ENCODE measurements around the gene ACTR1B. TPM values are rescaled to one million over a fixed set of nuclear protein-coding genes. Genes with fewer than 3 reads are reported as not detected.
"Not testable (repeated sequence)": the region's sequence is repeated elsewhere in the genome, so short reads cannot be mapped to it uniquely, and the experiment has no call there.

ACTR1B gene
- total RNA-seq, 2 experiments from 2014 or later: 97.3 to 98.8 TPM

DNA sequence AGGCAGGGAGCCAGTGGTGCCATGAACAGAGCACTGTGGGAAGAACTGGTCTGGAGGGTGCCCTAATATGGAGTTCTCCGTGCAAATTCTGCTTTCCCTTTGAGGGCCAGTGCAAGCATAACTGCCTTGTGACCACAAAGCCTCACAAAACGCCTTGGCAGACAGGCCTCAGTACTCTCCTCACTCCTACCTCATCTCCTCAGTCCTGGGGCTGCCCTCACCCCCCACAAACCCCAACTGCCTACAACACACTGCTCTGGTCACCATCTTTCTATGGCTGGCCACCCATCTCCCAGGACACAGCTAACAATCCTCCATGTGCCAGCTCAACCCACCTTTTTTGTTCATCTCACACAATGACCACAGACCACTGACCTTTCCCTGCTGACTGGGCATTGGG lies 9.1 kb downstream of the ACTR1B start:
- peaks cover 41% of the 10 kb centered on the region for H3K36me3 Mint-ChIP-seq (ENCODE audit: low read depth)
- ChIA-PET CTCF (no interaction called here), POLR2A (interaction anchor here (3.4 kb wide), 1 partner anchor 9 kb away, joined by 16 read pairs; the partner anchor contains the start of gene COX5B)
- no peak overlapping the region for H3K4me3 Mint-ChIP-seq
- H3K4me1 Mint-ChIP-seq: peaks cover under 1% of the 10 kb centered on the region
- no peak for DNase-seq
- no peaks in the 10 kb centered on the region for H3K9me3 Mint-ChIP-seq
- H3K27me3 Mint-ChIP-seq: no peaks in the 10 kb centered on the region
- H3K27ac Mint-ChIP-seq: no peak overlapping the region

DNA sequence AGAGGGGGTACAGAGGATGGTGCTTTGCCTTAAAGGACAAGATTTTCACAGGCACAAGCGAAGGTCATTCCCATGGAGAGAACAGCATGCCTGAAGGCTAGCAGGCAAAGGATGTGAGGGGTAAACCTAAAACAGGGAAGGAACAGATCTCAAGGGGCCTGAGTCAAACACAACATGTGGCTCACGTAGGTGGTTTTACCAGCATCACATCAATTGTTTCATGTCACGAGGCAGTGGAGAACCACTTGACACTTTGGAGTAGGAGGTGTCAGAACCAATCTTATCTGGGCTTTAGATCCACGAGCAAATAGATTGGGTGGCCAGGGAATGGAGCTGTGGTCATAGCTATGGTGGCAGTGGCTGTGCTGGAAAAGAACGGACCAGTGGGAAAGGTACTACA lies 9.5 kb downstream of the ACTR1B start:
- POLR2A ChIA-PET: interaction anchor here (1.4 kb wide), 1 partner anchor 9 kb away, joined by 15 read pairs; the partner anchor contains the start of gene ACTR1B
- CTCF ChIA-PET: no interaction called here
- H3K4me3 Mint-ChIP-seq: no peak overlapping the region
- peaks cover 44% of the 10 kb centered on the region for H3K36me3 Mint-ChIP-seq (ENCODE audit: low read depth)
- H3K9me3 Mint-ChIP-seq: no peaks in the 10 kb centered on the region
- H3K27ac Mint-ChIP-seq: no peak overlapping the region
- no peaks in the 10 kb centered on the region for H3K4me1 Mint-ChIP-seq
- DNase-seq: no peak
- no peaks in the 10 kb centered on the region for H3K27me3 Mint-ChIP-seq

DNA sequence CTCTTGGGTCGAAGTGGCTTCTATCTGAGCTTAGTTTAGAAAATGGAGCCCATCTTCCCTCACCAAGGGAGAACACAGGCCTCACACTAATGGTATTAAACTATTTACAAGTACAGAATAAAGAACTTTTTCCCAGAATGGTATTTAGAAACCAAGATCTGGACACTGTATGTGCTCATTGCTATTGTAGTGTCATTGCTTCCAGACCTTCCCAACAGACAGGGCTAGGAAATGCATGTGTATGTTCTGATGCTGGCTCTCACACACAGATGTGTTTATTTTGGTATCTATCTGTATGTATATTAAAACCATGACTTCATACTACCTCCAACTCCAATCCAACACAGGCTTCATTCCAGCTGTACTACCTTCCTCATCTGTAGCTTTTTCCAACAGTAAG lies 10.0 kb downstream of the ACTR1B start:
- ChIA-PET CTCF (no interaction called here), POLR2A (interaction anchor here (1.4 kb wide), 1 partner anchor 10 kb away, joined by 15 read pairs; the partner anchor contains the start of gene ACTR1B)
- Mint-ChIP-seq H3K36me3 (ENCODE audit: low read depth) (peaks cover 46% of the 10 kb centered on the region), H3K4me3 (no peak overlapping the region), H3K9me3 (no peaks in the 10 kb centered on the region), H3K27me3 (no peaks in the 10 kb centered on the region), H3K27ac (no peak overlapping the region), H3K4me1 (no peaks in the 10 kb centered on the region)
- no peak for DNase-seq

DNA sequence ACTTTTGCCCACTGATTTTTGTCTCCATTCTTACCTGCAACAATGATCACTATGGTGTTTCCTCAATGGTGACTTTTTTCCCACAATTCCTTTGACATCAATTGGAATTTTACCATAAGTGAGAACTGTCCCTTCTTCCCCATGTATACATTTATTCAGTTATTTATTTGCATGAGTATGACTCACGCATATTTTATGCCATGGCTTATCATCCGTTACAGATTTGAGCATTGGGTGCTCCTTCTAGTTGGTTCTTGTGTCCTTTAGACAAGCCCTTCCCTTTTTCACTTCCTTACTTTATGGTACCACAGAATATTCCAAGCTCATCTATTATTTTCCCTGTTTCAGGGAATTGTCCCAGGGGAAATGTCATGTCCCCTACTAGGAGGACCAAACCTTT lies 10.4 kb downstream of the ACTR1B start:
- Mint-ChIP-seq H3K27ac (no peak overlapping the region), H3K4me1 (peaks cover under 1% of the 10 kb centered on the region), H3K36me3 (ENCODE audit: low read depth) (peaks cover 46% of the 10 kb centered on the region), H3K4me3 (no peak overlapping the region), H3K9me3 (no peaks in the 10 kb centered on the region), H3K27me3 (no peaks in the 10 kb centered on the region)
- no peak for DNase-seq
- ChIA-PET POLR2A (interaction anchor here (1.4 kb wide), 1 partner anchor 10 kb away, joined by 15 read pairs; the partner anchor contains the start of gene ACTR1B), CTCF (no interaction called here)

DNA sequence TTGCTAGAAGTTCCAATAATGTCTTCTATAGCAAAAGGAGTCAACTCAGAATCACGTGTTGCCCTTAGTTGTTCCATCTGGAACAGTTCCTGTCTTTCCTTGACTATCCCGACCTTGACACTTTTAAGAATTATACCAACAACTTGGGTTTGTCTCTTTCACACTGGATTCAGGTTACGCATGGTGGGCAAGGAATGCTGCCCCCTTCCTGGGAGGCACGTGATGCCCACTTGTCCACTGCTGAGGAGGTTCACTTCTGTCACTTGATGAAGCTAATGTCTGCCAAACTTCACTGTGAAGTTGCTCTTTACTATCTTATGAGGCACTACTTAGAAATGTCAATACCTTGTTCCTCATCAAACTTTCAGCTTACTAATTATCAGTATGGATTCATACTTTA lies 12.7 kb downstream of the ACTR1B start:
- Mint-ChIP-seq H3K4me1 (peaks cover 14% of the 10 kb centered on the region), H3K27ac (no peak overlapping the region), H3K9me3 (no peaks in the 10 kb centered on the region), H3K36me3 (ENCODE audit: low read depth) (peaks cover 47% of the 10 kb centered on the region), H3K4me3 (no peak overlapping the region), H3K27me3 (no peaks in the 10 kb centered on the region)
- DNase-seq: no peak
- ChIA-PET CTCF (interaction anchor here (1.1 to 10.1 kb wide), 5 partner anchors 12 to 95 kb away, joined by 3 to 100 read pairs (median 4); partner anchors contain the start of gene ACTR1B), POLR2A (interaction anchor here (10.6 kb wide), 1 partner anchor 12 kb away, joined by 259 read pairs; the partner anchor contains the start of gene ACTR1B)

DNA sequence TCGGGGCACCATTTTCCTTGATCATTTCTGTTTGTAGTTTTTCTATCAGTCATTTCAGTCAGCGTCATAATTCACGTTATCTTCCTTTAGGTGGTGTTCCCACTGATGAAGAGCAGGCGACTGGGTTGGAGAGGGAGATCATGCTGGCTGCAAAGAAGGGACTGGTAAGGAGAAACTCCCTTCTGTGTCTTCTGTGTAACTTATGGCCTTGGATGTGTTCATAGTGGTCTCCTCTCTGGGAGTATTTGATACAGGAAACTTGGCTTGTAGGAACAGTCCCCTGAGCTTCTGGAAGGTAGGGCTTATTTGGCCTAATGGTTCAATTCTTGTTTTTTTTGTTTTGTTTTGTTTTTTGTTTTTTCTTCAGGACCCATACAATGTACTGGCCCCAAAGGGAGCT lies 16.9 kb downstream of the ACTR1B start:
- Mint-ChIP-seq H3K4me1 (peaks cover 24% of the 10 kb centered on the region), H3K27me3 (peaks cover 3% of the 10 kb centered on the region), H3K9me3 (no peaks in the 10 kb centered on the region), H3K36me3 (ENCODE audit: low read depth) (peaks cover 34% of the 10 kb centered on the region), H3K27ac (peak overlapping the region; percentile 92), H3K4me3 (peak overlapping the region; percentile 91)
- POLR2A ChIA-PET: interaction anchor here (0.7 to 10.6 kb wide), 8 partner anchors 10 to 96 kb away, joined by 3 to 259 read pairs (median 15); partner anchors contain the start of genes ACTR1B, ANKRD36B and ZAP70
- DNase-seq: no peak
- CTCF ChIA-PET: interaction anchor here (1.4 to 10.1 kb wide), 6 partner anchors 13 to 96 kb away, joined by 4 to 100 read pairs (median 6); partner anchors contain the start of genes ACTR1B and ANKRD36B

DNA sequence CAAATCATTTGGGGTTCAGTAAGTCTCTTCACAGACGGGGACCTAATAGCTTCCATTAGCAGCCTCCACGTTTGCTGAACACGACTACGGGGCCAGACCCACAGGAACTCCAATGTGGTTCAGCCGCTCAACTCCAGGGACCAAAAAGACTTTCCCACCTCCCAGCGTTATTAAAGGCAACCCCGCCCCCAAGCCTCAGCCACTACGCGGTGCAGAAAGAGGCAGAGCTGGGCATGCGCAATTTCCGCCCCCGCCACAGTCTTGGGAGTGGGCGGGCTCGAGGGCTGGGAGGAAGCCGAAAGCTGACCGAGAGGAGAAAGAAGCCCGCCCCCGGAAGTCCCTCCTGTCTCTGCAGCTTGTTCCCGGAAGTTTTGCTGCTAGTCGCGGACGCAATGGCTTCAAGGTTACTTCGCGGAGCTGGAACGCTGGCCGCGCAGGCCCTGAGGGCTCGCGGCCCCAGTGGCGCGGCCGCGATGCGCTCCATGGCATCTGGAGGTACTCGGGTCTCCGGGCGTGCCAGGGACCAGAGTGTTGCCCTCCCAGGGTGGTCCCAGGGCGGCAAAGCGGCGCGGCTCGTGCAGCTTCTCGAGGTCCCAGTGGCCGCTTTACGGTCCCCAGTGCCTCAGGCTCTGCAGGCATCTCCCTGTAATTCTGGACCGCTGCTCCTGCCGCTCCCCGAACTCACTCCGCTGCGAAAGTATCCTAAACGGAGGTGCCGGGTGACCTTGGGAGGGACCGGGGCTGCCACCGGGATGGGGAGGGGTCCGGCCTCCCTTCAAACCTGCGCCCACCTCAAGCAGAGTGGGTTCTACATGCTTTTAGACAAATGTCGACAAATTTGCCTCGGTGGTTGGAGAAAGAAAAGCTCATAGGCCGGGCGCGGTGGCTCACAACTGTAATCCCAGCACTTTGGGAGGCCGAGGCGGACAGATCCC lies 17.9 kb downstream of the ACTR1B start, which contains the start of gene COX5B:
COX5B (plus strand) TSS at position 368 of the 935 bp plus-strand sequence; CDS start at position 393, 25 bp downstream.
- ChIA-PET CTCF (interaction anchor here (1.0 to 10.1 kb wide), 9 partner anchors 10 to 97 kb away, joined by 3 to 100 read pairs (median 5); partner anchors contain the start of genes ACTR1B and ANKRD36B), POLR2A (interaction anchor here (0.6 to 10.6 kb wide), 14 partner anchors 11 to 1692 kb away, joined by 3 to 259 read pairs (median 6); partner anchors contain the start of genes ACTR1B, ANKRD36B, EIF5B and ZAP70)
- Mint-ChIP-seq H3K27ac (peak within 1 kb of the TSS; percentile 92), H3K27me3 (peaks cover 3% of the 10 kb centered on the region), H3K4me3 (peak within 1 kb of the TSS; percentile 91), H3K36me3 (ENCODE audit: low read depth) (peaks cover 31% of the 10 kb centered on the region), H3K4me1 (peaks cover 24% of the 10 kb centered on the region), H3K9me3 (no peaks in the 10 kb centered on the region)
- DNase-seq: peak; percentile 99

DNA sequence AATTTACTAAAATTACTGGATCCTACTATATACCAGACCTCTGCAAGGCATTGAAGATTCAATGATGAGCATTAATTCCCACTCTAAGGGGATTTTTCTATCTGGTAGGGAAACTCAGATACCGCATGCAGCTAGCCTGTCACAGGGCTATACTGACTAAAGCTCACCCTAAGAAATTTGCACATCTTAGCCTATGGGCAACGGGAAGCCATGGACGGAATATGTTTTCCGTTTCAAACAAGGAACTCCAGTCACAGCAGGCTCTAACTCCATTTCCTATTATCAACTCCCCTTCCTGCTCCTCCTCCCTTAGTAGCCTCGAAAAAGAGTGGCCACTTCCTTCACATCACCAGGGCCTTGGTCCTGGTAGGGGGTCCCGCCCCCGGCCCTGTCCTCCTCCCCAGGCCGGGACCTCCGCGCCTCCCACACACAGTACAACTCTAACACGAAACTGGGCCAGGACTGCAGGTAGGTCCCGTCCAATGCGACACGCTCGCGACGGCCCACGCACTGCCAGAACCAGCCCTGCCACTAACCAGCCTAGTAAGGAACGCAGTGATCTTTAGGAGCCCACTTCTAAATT lies 18.6 kb downstream of the ACTR1B start:
- H3K27me3 Mint-ChIP-seq: peaks cover 6% of the 10 kb centered on the region
- H3K9me3 Mint-ChIP-seq: no peaks in the 10 kb centered on the region
- ChIA-PET CTCF (interaction anchor here (1.0 to 10.1 kb wide), 8 partner anchors 11 to 97 kb away, joined by 3 to 100 read pairs (median 6); partner anchors contain the start of genes ACTR1B and ANKRD36B), POLR2A (interaction anchor here (0.6 to 10.6 kb wide), 14 partner anchors 11 to 1692 kb away, joined by 3 to 259 read pairs (median 6); partner anchors contain the start of genes ACTR1B, ANKRD36B, EIF5B and ZAP70)
- H3K4me1 Mint-ChIP-seq: peaks cover 24% of the 10 kb centered on the region
- peaks cover 31% of the 10 kb centered on the region for H3K36me3 Mint-ChIP-seq (ENCODE audit: low read depth)
- no peak for DNase-seq
- peak overlapping the region; percentile 92 for H3K27ac Mint-ChIP-seq
- peak overlapping the region; percentile 91 for H3K4me3 Mint-ChIP-seq

DNA sequence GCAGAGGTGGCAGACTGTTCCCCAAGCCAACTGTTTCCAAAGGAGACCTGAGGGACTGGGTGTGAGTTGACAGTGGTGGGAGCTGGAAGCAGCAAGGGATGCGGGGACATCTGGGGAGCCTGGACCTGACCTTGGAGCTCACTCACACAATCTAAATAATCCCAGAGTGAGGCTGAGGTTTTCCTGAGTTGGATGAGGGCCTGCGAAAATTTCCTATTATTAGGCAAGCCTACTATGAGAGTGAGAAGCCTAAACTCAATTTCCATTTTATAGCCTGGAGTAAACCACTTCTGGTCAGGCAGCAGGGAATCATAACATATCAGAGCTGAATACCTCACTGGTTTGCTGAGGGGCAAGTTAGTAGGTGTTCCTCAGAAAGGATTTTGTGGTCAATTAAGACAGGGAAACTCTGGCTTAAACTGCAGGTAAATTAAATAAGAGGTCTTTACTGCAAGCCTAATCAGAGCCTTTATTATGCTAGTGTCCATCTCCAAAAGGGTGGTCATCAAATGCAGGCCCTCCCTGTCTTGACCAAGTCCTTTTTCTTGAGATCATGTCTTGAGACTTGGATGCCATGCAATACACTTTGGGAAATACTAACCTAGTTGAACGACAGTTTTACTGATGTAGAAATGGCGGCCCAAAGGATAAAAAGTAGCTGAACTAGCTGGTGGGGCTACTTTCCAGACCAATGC lies 19.7 kb downstream of the ACTR1B start:
- POLR2A ChIA-PET: interaction anchor here (10.6 kb wide), 1 partner anchor 19 kb away, joined by 259 read pairs; the partner anchor contains the start of gene ACTR1B
- H3K27ac Mint-ChIP-seq: no peak overlapping the region
- peaks cover 24% of the 10 kb centered on the region for H3K36me3 Mint-ChIP-seq (ENCODE audit: low read depth)
- CTCF ChIA-PET: interaction anchor here (0.6 to 10.1 kb wide), 3 partner anchors 19 to 1434 kb away, joined by 4 to 100 read pairs (median 8); partner anchors contain the start of gene ACTR1B
- no peak overlapping the region for H3K4me3 Mint-ChIP-seq
- H3K9me3 Mint-ChIP-seq: no peaks in the 10 kb centered on the region
- DNase-seq: no peak
- H3K27me3 Mint-ChIP-seq: peaks cover 14% of the 10 kb centered on the region
- H3K4me1 Mint-ChIP-seq: peaks cover 24% of the 10 kb centered on the region

DNA sequence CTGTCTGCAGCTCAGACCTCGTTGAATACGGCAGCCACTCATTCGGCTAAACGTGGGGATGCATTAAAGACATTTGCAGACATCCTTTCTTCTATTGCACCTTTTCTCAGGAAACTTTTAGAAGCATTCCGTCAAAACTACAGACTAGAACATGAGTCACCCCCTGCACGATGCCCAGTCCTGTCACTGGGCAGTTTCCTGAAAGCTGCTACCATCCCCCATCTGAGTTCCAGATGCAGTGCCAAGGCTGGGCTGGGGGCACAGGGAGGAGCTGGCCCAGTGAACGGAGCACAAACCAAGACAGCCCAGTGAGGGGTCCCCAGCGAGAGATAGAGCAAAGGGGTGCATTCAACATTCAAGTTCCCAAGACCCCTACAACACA lies 37.8 kb downstream of the ACTR1B start:
- H3K36me3 Mint-ChIP-seq (ENCODE audit: low read depth); CTCF ChIA-PET; POLR2A ChIA-PET; H3K27ac Mint-ChIP-seq; H3K4me3 Mint-ChIP-seq; DNase-seq; H3K4me1 Mint-ChIP-seq; H3K9me3 Mint-ChIP-seq: not testable (repeated sequence)
- H3K27me3 Mint-ChIP-seq: peaks cover 17% of the 10 kb centered on the region

DNA sequence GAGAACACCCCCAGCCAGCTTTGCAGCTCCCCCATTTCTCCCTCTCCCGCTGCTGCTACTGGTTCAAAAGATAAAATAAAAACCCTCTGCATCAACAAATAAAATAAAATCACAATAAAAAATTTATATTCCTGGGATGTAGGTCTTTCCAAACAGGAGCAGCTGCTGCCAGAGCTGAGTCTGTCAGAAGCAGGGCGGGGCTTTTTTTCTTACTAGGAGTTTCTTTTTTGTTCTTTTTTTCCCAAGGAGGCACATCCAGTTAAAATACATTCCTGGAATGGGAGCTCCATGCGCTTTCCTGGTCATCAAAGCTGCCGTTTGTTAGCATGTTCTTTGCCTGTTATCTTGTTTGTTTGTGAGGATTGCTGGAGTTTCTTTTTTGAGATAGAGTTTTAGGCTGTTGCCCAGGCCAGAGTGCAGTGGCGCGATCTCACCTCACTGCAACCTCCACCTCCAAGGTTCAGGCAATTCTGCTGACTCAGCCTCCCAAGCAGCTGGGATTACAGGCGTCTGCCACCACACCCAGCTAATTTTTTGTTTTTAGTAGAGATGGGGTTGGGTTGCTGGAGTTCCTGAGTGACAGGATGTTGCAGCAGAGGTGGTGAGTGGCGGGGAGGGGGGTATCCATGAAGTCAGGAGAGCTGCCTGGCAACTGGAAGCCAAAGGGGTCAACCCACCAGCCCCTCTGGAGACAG lies 38.3 kb downstream of the ACTR1B start:
- CTCF ChIA-PET; H3K4me3 Mint-ChIP-seq; H3K27ac Mint-ChIP-seq; POLR2A ChIA-PET; DNase-seq; H3K36me3 Mint-ChIP-seq (ENCODE audit: low read depth); H3K4me1 Mint-ChIP-seq; H3K9me3 Mint-ChIP-seq: not testable (repeated sequence)
- H3K27me3 Mint-ChIP-seq: peaks cover 13% of the 10 kb centered on the region

DNA sequence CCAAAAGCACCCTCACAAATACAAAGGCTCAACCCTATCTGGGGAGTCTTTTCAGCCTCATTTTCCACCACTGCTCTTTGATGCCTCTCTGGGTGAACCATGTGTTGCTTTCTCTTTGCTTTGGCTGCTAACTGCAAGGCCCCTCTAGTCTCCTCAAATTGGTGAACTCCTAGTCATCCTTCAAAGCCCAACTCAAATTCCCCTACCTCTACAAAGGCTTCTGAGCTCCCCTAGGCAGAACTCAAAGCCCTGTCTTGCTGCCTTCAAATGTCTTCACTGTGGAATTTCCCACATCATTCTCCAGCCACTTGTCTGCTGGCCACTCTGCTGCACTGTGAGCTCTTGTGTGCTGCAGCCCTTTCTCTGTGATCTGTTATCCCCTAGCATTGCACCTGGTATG lies 40.9 kb downstream of the ACTR1B start:
- POLR2A ChIA-PET; H3K27ac Mint-ChIP-seq; H3K27me3 Mint-ChIP-seq; H3K36me3 Mint-ChIP-seq (ENCODE audit: low read depth); CTCF ChIA-PET; DNase-seq; H3K4me3 Mint-ChIP-seq; H3K4me1 Mint-ChIP-seq; H3K9me3 Mint-ChIP-seq: not testable (repeated sequence)
